CD4-positive, CD25-positive, alpha-beta regulatory T cell (primary cell): ENCODE data around the gene SIRT3. TPM values are rescaled to one million over a fixed set of nuclear protein-coding genes. Genes with fewer than 3 reads are reported as not detected.
"Not testable (repeated sequence)": the region's sequence is repeated elsewhere in the genome, so short reads cannot be mapped to it uniquely, and the experiment has no call there.

Experiments used
- ATAC-seq, 2 donors: fragments of 150-1000 bp; cut with Tn5 transposase; one replicate each; pipeline ENCODE4 v1.10.0; 2021; ENCODE audit warnings: low read depth in 2 of 2, moderate number of reproducible peaks in 2 of 2, moderate library complexity in 1 of 2
- DNase-seq, 3 donors: peaks; one replicate each; pipeline versions ENCODE4 v3.0.0 to v3.0.0-alpha.2; 2012 to 2022; ENCODE audit warnings: mixed read lengths in 1 of 3
- H3K27ac ChIP-seq: one replicate; pipeline ENCODE4 v1.7.0; 2013; ENCODE audit warnings: mild to moderate bottlenecking, low read length; ENCODE audit not compliant: insufficient read depth, poor library complexity, severe bottlenecking
- H3K27me3 ChIP-seq: one replicate; pipeline ENCODE4 v1.7.0; 2013; ENCODE audit warnings: low read length; ENCODE audit not compliant: control insufficient read depth, insufficient read depth
- H3K36me3 ChIP-seq: one replicate; pipeline ENCODE4 v1.7.0; 2013; ENCODE audit warnings: mild to moderate bottlenecking, low read length, moderate library complexity; ENCODE audit not compliant: control insufficient read depth, insufficient read depth
- H3K4me1 ChIP-seq: 2 replicates; pipeline ENCODE4 v1.7.0; 2013; ENCODE audit warnings: mild to moderate bottlenecking, low read length; ENCODE audit not compliant: insufficient read depth, control insufficient read depth, poor library complexity, severe bottlenecking
- H3K4me3 ChIP-seq: one replicate; pipeline ENCODE4 v1.7.0; 2013; ENCODE audit warnings: low read depth, mild to moderate bottlenecking, low read length, moderate library complexity
- H3K9me3 ChIP-seq, 2 experiments: 1 replicate in 1 of 2; 2 replicates in 1 of 2; pipeline ENCODE4 v1.7.0; 2013; ENCODE audit warnings: low read length in 2 of 2, mild to moderate bottlenecking in 1 of 2, moderate library complexity in 1 of 2; ENCODE audit not compliant: control insufficient read depth in 2 of 2
- H3K27ac Mint-ChIP-seq, 3 donors: one replicate each; pipeline ENCODE4 v1.8.0; 2020 to 2022; ENCODE audit warnings: mild to moderate bottlenecking in 3 of 3, mixed read lengths in 3 of 3, moderate library complexity in 2 of 3
- H3K27me3 Mint-ChIP-seq: one replicate; pipeline ENCODE4 v1.8.0; 2022; ENCODE audit warnings: mild to moderate bottlenecking, mixed read lengths
- H3K36me3 Mint-ChIP-seq: one replicate; pipeline ENCODE4 v1.8.0; 2020; ENCODE audit warnings: mixed read lengths
- H3K4me1 Mint-ChIP-seq, 4 donors: one replicate each; pipeline ENCODE4 v1.8.0; 2020 to 2022; ENCODE audit warnings: mixed read lengths in 4 of 4, mild to moderate bottlenecking in 1 of 4
- H3K4me3 Mint-ChIP-seq, 4 donors: one replicate each; pipeline ENCODE4 v1.8.0; 2020 to 2022; ENCODE audit warnings: mild to moderate bottlenecking in 4 of 4, mixed read lengths in 4 of 4, moderate library complexity in 3 of 4
- H3K9me3 Mint-ChIP-seq, 7 donors: one replicate each; pipeline ENCODE4 v1.8.0; 2020 to 2022; ENCODE audit warnings: mixed read lengths in 7 of 7, mild to moderate bottlenecking in 3 of 7, moderate library complexity in 2 of 7
- polyA plus RNA-seq, 4 donors: library from polyadenylated mRNA; unstranded; fragments of 300-500 nt; fragmentation: Illumina TruSeq; gene quantifications; one replicate each; pipeline ENCODE4 v1.2.3, GENCODE V29; 2021
- total RNA-seq: library from RNA; stranded (reverse); gene quantifications from one replicate; pipeline ENCODE4 v1.2.3, GENCODE V29; 2022

SIRT3 gene
- total and polyA plus RNA-seq, 5 donors from 2014 or later, result 6.9 to 14.2 (median 11.6) TPM

- no peak overlapping the region for H3K27ac Mint-ChIP-seq
- H3K4me3 ChIP-seq, result no peak overlapping the region
- no peak for DNase-seq
- H3K36me3 ChIP-seq, result no peaks in the 10 kb centered on the region
- no peak overlapping the region for H3K27ac ChIP-seq
- no peaks in the 10 kb centered on the region for H3K4me1 ChIP-seq
- H3K27me3 ChIP-seq, result no peaks in the 10 kb centered on the region
- H3K27me3 Mint-ChIP-seq, result no peaks in the 10 kb centered on the region
- no peak overlapping the region for H3K4me3 Mint-ChIP-seq
- H3K36me3 Mint-ChIP-seq, result peaks cover 14% of the 10 kb centered on the region
- H3K9me3 ChIP-seq, result no peaks in the 10 kb centered on the region
- no peaks in the 10 kb centered on the region for H3K9me3 Mint-ChIP-seq
- no peak for ATAC-seq
- peaks cover 0 to 8% (median 4%) of the 10 kb centered on the region in 4 donors for H3K4me1 Mint-ChIP-seq
Measured at GRCh38 chr11:223026-223789, 12.9 kb downstream of the SIRT3 start.

GRCh38 chr11:221998-222789 lies 13.9 kb downstream of the SIRT3 start:
- Mint-ChIP-seq H3K27ac (peak overlapping the region in 1 of 3 donors; percentile 11), H3K36me3 (peaks cover 14% of the 10 kb centered on the region), H3K4me3 (no peak overlapping the region), H3K4me1 (peaks cover 0 to 7% (median 2%) of the 10 kb centered on the region in 4 donors), H3K27me3 (no peaks in the 10 kb centered on the region), H3K9me3 (no peaks in the 10 kb centered on the region)
- Histone ChIP-seq H3K4me1 (no peaks in the 10 kb centered on the region), H3K9me3 (no peaks in the 10 kb centered on the region), H3K27me3 (no peaks in the 10 kb centered on the region), H3K4me3 (no peak overlapping the region), H3K27ac (no peak overlapping the region), H3K36me3 (no peaks in the 10 kb centered on the region)
- ATAC-seq (no peak), DNase-seq (no peak)

DNA sequence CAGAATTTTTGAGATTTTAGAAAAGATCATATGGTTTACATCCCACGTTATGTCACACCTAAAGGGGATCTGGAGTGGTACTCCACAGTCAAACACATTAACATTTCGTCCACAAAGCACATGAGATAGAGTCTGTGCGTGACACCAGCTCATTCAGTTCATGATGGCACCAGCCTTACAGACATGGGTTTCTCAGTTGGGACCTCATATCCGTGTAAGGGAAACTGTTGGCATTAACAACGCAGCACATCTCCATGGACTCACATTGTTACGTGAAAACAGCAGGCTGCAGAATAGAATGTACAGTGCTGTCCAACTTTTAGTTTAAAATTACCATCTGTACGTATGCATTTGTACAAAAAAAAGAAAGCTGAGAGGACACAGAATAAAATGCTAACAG lies 14.6 kb downstream of the SIRT3 start:
- Histone ChIP-seq H3K27me3 (no peaks in the 10 kb centered on the region), H3K9me3 (no peaks in the 10 kb centered on the region), H3K27ac (no peak overlapping the region), H3K4me1 (no peaks in the 10 kb centered on the region), H3K36me3 (no peaks in the 10 kb centered on the region), H3K4me3 (no peak overlapping the region)
- Mint-ChIP-seq H3K9me3 (no peaks in the 10 kb centered on the region), H3K27ac (no peak overlapping the region), H3K4me3 (no peak overlapping the region), H3K36me3 (peaks cover 14% of the 10 kb centered on the region), H3K4me1 (peaks cover 0 to 7% (median 2%) of the 10 kb centered on the region in 4 donors), H3K27me3 (no peaks in the 10 kb centered on the region)
- no peak for ATAC-seq
- no peak for DNase-seq

GRCh38 chr11:220641-221215 lies 15.4 kb downstream of the SIRT3 start:
- H3K36me3 Mint-ChIP-seq, result peaks cover 11% of the 10 kb centered on the region
- not testable (repeated sequence) for H3K27ac Mint-ChIP-seq, H3K4me3 ChIP-seq, H3K9me3 Mint-ChIP-seq, DNase-seq, H3K27ac ChIP-seq, H3K4me1 ChIP-seq, ATAC-seq, H3K9me3 ChIP-seq, H3K27me3 ChIP-seq, H3K27me3 Mint-ChIP-seq, H3K36me3 ChIP-seq, H3K4me3 Mint-ChIP-seq, H3K4me1 Mint-ChIP-seq

DNA sequence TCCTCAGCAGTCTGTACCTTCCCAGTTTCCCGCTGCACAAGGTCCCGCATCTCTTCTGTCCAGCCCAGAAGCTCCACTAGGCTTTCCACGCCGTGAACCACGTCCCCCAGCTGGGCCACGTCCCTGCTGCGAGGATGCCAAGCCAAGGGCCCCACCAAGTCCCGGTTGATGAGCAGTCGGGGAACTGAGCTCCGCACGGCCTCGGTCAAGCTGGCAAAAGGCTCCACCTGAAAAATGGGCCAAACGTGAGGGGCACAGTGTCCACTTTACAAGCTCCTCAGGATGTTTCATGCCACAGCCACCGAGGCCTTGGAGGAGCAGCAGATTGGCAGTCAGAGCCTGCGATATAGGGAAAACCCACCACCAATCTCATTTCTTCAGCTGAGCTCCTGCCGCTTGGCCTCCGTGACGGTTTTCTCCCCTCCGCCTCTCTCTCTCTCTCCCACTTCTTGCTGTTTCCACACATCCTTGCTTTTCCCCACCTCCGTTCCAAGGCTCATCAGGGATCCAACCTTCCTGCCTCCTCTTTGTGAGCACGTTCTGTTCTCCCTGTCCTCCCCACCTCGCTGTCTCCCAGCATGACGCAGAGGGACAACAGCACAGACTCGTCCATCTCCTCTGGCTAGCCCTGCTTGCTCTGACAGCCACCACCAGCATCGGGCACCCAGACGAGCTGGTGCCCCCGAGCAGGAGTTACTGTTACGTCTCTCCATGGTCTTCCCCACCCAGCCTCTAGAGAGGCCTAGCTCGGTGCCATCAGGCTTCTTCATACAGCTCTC lies 17.1 kb downstream of the SIRT3 start:
- Mint-ChIP-seq H3K27ac (peak overlapping the region in 2 of 3 donors; percentile 56 to 72), H3K4me1 (peaks cover 0 to 6% (median 0%) of the 10 kb centered on the region in 4 donors), H3K9me3 (no peaks in the 10 kb centered on the region), H3K4me3 (no peak overlapping the region), H3K27me3 (no peaks in the 10 kb centered on the region), H3K36me3 (peaks cover 18% of the 10 kb centered on the region)
- H3K4me3 ChIP-seq, result no peak overlapping the region
- H3K4me1 ChIP-seq, result no peaks in the 10 kb centered on the region
- no peaks in the 10 kb centered on the region for H3K27me3 ChIP-seq
- H3K27ac ChIP-seq, result no peak overlapping the region
- DNase-seq (no peak), ATAC-seq (no peak)
- H3K9me3 ChIP-seq, result no peaks in the 10 kb centered on the region
- peaks cover 16% of the 10 kb centered on the region for H3K36me3 ChIP-seq

GRCh38 chr11:217704-218103 lies 18.4 kb downstream of the SIRT3 start:
- no peaks in the 10 kb centered on the region for H3K9me3 Mint-ChIP-seq
- no peak overlapping the region for H3K27ac Mint-ChIP-seq

More at GRCh38 chr11:217704-218103, 18.4 kb downstream of the SIRT3 start:
- H3K27ac ChIP-seq, result no peak overlapping the region
- no peaks in the 10 kb centered on the region for H3K4me1 ChIP-seq
- H3K36me3 Mint-ChIP-seq, result peaks cover 17% of the 10 kb centered on the region
- H3K27me3 ChIP-seq, result no peaks in the 10 kb centered on the region
- peaks cover 29% of the 10 kb centered on the region for H3K36me3 ChIP-seq
- ATAC-seq (no peak), DNase-seq (no peak)
- H3K4me1 Mint-ChIP-seq, result peaks cover 0 to 9% (median 0%) of the 10 kb centered on the region in 4 donors
- H3K4me3 Mint-ChIP-seq, result no peak overlapping the region
- H3K4me3 ChIP-seq, result no peak overlapping the region
- H3K9me3 ChIP-seq, result no peaks in the 10 kb centered on the region
- H3K27me3 Mint-ChIP-seq, result no peaks in the 10 kb centered on the region
